K562 (cell line): ENCODE measurements around the gene NR3C2. TPM values are rescaled to one million over a fixed set of nuclear protein-coding genes. Genes with fewer than 3 reads are reported as not detected.

ENCODE experiments used
- CBFA2T2 ChIP-seq: fragments of 450-650 bp; conservative IDR thresholded peaks from 2 replicates; pipeline ENCODE4 v1.6.1; 2017; ENCODE audit warnings: mild to moderate bottlenecking
- CCAR2 ChIP-seq: fragments of 200-400 bp; formaldehyde crosslinking; IDR thresholded peaks from 2 replicates; pipeline ENCODE4 v1.6.1; 2017; ENCODE audit warnings: mild to moderate bottlenecking, low read depth, low read length
- MEF2A ChIP-seq: IDR thresholded peaks from 2 replicates; pipeline ENCODE4 v1.6.1; 2011; ENCODE audit warnings: low read depth, mild to moderate bottlenecking, low read length, moderate library complexity; ENCODE audit not compliant: control insufficient read depth
- MGA ChIP-seq: fragments of 450-650 bp; IDR thresholded peaks from 2 replicates; pipeline ENCODE4 v1.6.1; 2016; ENCODE audit warnings: mild to moderate bottlenecking, moderate library complexity
- NR2C2 ChIP-seq, 2 experiments: fragments of 200-800 bp in 1 of 2; sonication (Bioruptor generic) in 1 of 2; sonication (generic) in 1 of 2; formaldehyde crosslinking in 1 of 2; IDR thresholded peaks; 2 replicates each; pipeline versions ENCODE4 v1.6.1 to v1.8.0; 2016 to 2022; ENCODE audit warnings: mild to moderate bottlenecking in 1 of 2, missing compliant biosample characterization in 1 of 2, missing genetic modification characterization in 1 of 2, missing genetic modification reagents in 1 of 2
- NR3C1 ChIP-seq: sonication (generic); formaldehyde crosslinking; IDR thresholded peaks from 2 replicates; pipeline ENCODE4 v1.8.1; 2022; ENCODE audit warnings: missing genetic modification reagents
- PTTG1 ChIP-seq: fragments of 450-650 bp; IDR thresholded peaks from 2 replicates; pipeline ENCODE4 v1.6.1; 2016; ENCODE audit warnings: low read depth, mild to moderate bottlenecking, missing genetic modification characterization, missing compliant biosample characterization
- RBM34 ChIP-seq: fragments of 200-400 bp; formaldehyde crosslinking; IDR thresholded peaks from 2 replicates; pipeline ENCODE4 v1.6.1; 2018; ENCODE audit warnings: low read length, borderline replicate concordance; ENCODE audit not compliant: insufficient read depth
- RNF2 ChIP-seq: sonication (generic); IDR thresholded peaks from 2 replicates; pipeline ENCODE4 v1.6.1; 2016
- ZNF134 ChIP-seq: fragments of 250-450 bp; sonication (Bioruptor Pico); conservative IDR thresholded peaks from 2 replicates; pipeline ENCODE4 v1.4.0; 2020
- polyA plus RNA-seq, 8 experiments: library from polyadenylated mRNA; depleted of rRNA in 4 of 8; stranded (reverse) in 5 of 8; unstranded in 3 of 8; fragments of >200 nt; fragmentation: Nextera tagmentation in 2 of 8; fragmentation: Illumina TruSeq in 1 of 8; extraction: Ambion mirVana in 2 of 8; extraction: Trizol in 1 of 8; gene quantifications; 2 replicates each; pipeline versions ENCODE4 v1.2.1 to v1.2.3, GENCODE V29; 2011 to 2014; ENCODE audit warnings: inconsistent platforms in 1 of 8, missing spikeins in 1 of 8
- total RNA-seq, 7 experiments: library from RNA; depleted of rRNA in 6 of 7; stranded (reverse); fragments of >200 nt in 6 of 7; fragmentation: Illumina TruSeq in 2 of 7; extraction: Trizol in 2 of 7; gene quantifications; 2 replicates each; pipeline versions ENCODE4 v1.2.1 to v1.2.3, GENCODE V29; 2011 to 2021; ENCODE audit warnings: low replicate concordance in 1 of 7
- TF ChIP-seq, protein P1 (sequence below), 3 experiments: IDR thresholded peaks in 2 of 3; conservative IDR thresholded peaks in 1 of 3; 2 replicates each; pipeline ENCODE4 v1.5.1; 2011 to 2012; ENCODE audit warnings: low read length in 3 of 3, mild to moderate bottlenecking in 3 of 3, control low read depth in 2 of 3, improper control_type of control experiment in 1 of 3, inconsistent platforms in 1 of 3, low read depth in 1 of 3, mixed read lengths in 1 of 3, moderate library complexity in 1 of 3; ENCODE audit not compliant: insufficient read depth in 2 of 3
- TF ChIP-seq, protein P2 (sequence below): fragments of 200-800 bp; sonication (Bioruptor generic); IDR thresholded peaks from 2 replicates; pipeline ENCODE4 v1.6.1; 2017; ENCODE audit warnings: missing genetic modification characterization, missing compliant biosample characterization

NR3C2 gene
- total and polyA plus RNA-seq, 9 of the 15 experiments (the other 6 are each of a cell fraction or from before 2014, with no cell fraction given) = 0.01 to 0.28 (median 0.16) TPM; not detected in 2

- peak; percentile 62 for TF ChIP-seq MGA
- no peak for TF ChIP-seq CBFA2T2
- no peak for TF ChIP-seq MEF2A
- TF ChIP-seq, protein P1, sequence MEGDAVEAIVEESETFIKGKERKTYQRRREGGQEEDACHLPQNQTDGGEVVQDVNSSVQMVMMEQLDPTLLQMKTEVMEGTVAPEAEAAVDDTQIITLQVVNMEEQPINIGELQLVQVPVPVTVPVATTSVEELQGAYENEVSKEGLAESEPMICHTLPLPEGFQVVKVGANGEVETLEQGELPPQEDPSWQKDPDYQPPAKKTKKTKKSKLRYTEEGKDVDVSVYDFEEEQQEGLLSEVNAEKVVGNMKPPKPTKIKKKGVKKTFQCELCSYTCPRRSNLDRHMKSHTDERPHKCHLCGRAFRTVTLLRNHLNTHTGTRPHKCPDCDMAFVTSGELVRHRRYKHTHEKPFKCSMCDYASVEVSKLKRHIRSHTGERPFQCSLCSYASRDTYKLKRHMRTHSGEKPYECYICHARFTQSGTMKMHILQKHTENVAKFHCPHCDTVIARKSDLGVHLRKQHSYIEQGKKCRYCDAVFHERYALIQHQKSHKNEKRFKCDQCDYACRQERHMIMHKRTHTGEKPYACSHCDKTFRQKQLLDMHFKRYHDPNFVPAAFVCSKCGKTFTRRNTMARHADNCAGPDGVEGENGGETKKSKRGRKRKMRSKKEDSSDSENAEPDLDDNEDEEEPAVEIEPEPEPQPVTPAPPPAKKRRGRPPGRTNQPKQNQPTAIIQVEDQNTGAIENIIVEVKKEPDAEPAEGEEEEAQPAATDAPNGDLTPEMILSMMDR (IDR thresholded peaks at IDR 0.05 in 2 of 3, conservative IDR thresholded peaks at IDR 0.05 in 1 of 3; ENCODE audit: insufficient read depth in 2 of 3, low read depth in 1 of 3, low read length in 3 of 3) = no peak
- TF ChIP-seq PTTG1 (tag) = no peak
- no peak for TF ChIP-seq RBM34
- no peak for TF ChIP-seq NR2C2 (CRISPR knock-in tag; IDR thresholded peaks at IDR 0.05)
- peak; percentile 45; the same call in 1 of the 2 replicates for TF ChIP-seq NR2C2 (tag; IDR thresholded peaks at IDR 0.05)
- TF ChIP-seq RNF2 = no peak
- TF ChIP-seq ZNF134 = no peak
- TF ChIP-seq, protein P2, sequence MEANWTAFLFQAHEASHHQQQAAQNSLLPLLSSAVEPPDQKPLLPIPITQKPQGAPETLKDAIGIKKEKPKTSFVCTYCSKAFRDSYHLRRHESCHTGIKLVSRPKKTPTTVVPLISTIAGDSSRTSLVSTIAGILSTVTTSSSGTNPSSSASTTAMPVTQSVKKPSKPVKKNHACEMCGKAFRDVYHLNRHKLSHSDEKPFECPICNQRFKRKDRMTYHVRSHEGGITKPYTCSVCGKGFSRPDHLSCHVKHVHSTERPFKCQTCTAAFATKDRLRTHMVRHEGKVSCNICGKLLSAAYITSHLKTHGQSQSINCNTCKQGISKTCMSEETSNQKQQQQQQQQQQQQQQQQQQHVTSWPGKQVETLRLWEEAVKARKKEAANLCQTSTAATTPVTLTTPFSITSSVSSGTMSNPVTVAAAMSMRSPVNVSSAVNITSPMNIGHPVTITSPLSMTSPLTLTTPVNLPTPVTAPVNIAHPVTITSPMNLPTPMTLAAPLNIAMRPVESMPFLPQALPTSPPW = peak; percentile 93
- no peak for TF ChIP-seq NR3C1 (CRISPR knock-in tag)
- TF ChIP-seq CCAR2 = no peak
Observed at GRCh38 chr4:148441986-148442831, at the start of gene NR3C2 (continued).
